HepG2 (cell line): ENCODE data around the gene SMARCD1. TPM values are rescaled to one million over a fixed set of nuclear protein-coding genes. Genes with fewer than 3 reads are reported as not detected.

Experiments
- CC2D1A ChIP-seq: sonication (generic); formaldehyde crosslinking; IDR thresholded peaks from 2 replicates; pipeline ENCODE4 v1.8.1; 2023; ENCODE audit warnings: mild to moderate bottlenecking, missing genetic modification reagents
- DMTF1 ChIP-seq: sonication (generic); formaldehyde crosslinking; IDR thresholded peaks from 2 replicates; pipeline ENCODE4 v1.4.0; 2020; ENCODE audit warnings: mild to moderate bottlenecking, missing genetic modification reagents
- GRHL1 ChIP-seq: sonication (generic); formaldehyde crosslinking; conservative IDR thresholded peaks from 2 replicates; pipeline ENCODE4 v1.8.0; 2022; ENCODE audit warnings: missing genetic modification reagents
- HMGXB4 ChIP-seq, 2 experiments: sonication (generic) in 1 of 2; formaldehyde crosslinking in 1 of 2; IDR thresholded peaks; 2 replicates each; pipeline versions ENCODE4 v1.4.0 to v1.6.1; 2018 to 2020; ENCODE audit warnings: missing genetic modification reagents in 2 of 2, borderline replicate concordance in 1 of 2, low read depth in 1 of 2, mild to moderate bottlenecking in 1 of 2, missing biosample characterization in 1 of 2
- HOXA3 ChIP-seq: sonication (generic); formaldehyde crosslinking; IDR thresholded peaks from 2 replicates; pipeline ENCODE4 v1.5.0; 2020; ENCODE audit warnings: missing genetic modification reagents
- NR3C1 ChIP-seq: sonication (generic); formaldehyde crosslinking; IDR thresholded peaks from 2 replicates; pipeline ENCODE4 v1.4.0; 2020; ENCODE audit warnings: missing genetic modification reagents
- PBX3 ChIP-seq: sonication (generic); formaldehyde crosslinking; IDR thresholded peaks from 2 replicates; pipeline ENCODE4 v1.8.1; 2023; ENCODE audit warnings: missing genetic modification reagents, inconsistent platforms, borderline replicate concordance
- SKIL ChIP-seq: sonication (generic); formaldehyde crosslinking; IDR thresholded peaks from 2 replicates; pipeline ENCODE4 v1.8.0; 2022; ENCODE audit warnings: missing genetic modification reagents, mild to moderate bottlenecking, moderate library complexity, borderline replicate concordance
- TOPORS ChIP-seq: sonication (generic); formaldehyde crosslinking; IDR thresholded peaks from 2 replicates; pipeline ENCODE4 v1.8.0; 2023; ENCODE audit warnings: mild to moderate bottlenecking, missing genetic modification reagents
- ZBTB34 ChIP-seq: sonication (generic); formaldehyde crosslinking; IDR thresholded peaks from 2 replicates; pipeline ENCODE4 v1.8.0; 2022; ENCODE audit warnings: mild to moderate bottlenecking, missing genetic modification reagents
- ZFP90 ChIP-seq: sonication (generic); formaldehyde crosslinking; IDR thresholded peaks from 2 replicates; pipeline ENCODE4 v1.8.0; 2022; ENCODE audit warnings: missing genetic modification reagents, mild to moderate bottlenecking, inconsistent platforms, borderline replicate concordance
- ZKSCAN8 ChIP-seq: IDR thresholded peaks from 2 replicates; pipeline ENCODE4 v1.6.1; 2016; ENCODE audit warnings: borderline replicate concordance, missing genetic modification reagents, missing compliant biosample characterization
- ZNF138 ChIP-seq: sonication (generic); formaldehyde crosslinking; IDR thresholded peaks from 2 replicates; pipeline ENCODE4 v1.5.0; 2020; ENCODE audit warnings: mild to moderate bottlenecking, low read depth, missing genetic modification reagents
- ZNF317 ChIP-seq: sonication (generic); formaldehyde crosslinking; IDR thresholded peaks from 2 replicates; pipeline ENCODE4 v1.5.0; 2020; ENCODE audit warnings: mild to moderate bottlenecking, missing genetic modification reagents
- polyA plus RNA-seq, 8 experiments: library from polyadenylated mRNA; depleted of rRNA in 3 of 8; stranded (reverse) in 7 of 8; unstranded in 1 of 8; fragments of >200 nt; fragmentation: Illumina TruSeq in 4 of 8; extraction: Trizol in 4 of 8; gene quantifications; 2 replicates each; pipeline versions ENCODE4 v1.2.1 to v1.2.3, GENCODE V29; 2011 to 2016; ENCODE audit warnings: low read depth in 4 of 8, missing spikeins in 1 of 8, mixed read lengths in 1 of 8; ENCODE audit not compliant: insufficient read depth in 1 of 8
- total RNA-seq, 5 experiments: library from RNA; depleted of rRNA; stranded (reverse); fragments of >200 nt; fragmentation: Illumina TruSeq; extraction: Trizol; gene quantifications; 2 replicates each; pipeline ENCODE4 v1.2.3, GENCODE V29; 2016; ENCODE audit warnings: low read depth in 1 of 5

The SMARCD1 gene
- total and polyA plus RNA-seq, 2 of the 13 experiments (the other 11 are each of a cell fraction or from before 2014, with no cell fraction given), result 51.7 to 54.6 TPM

- TF ChIP-seq DMTF1, result no peak
- TF ChIP-seq TOPORS, result no peak
- peak; percentile 48; the same call in 1 of the 2 replicates for TF ChIP-seq HOXA3 (CRISPR knock-in tag)
- no peak for TF ChIP-seq PBX3 (CRISPR knock-in tag)
- TF ChIP-seq ZNF138 (CRISPR knock-in tag), result no peak
- 0 out of 2 replicates have a peak, but pooled peaks have one; percentile 42 for TF ChIP-seq ZFP90 (CRISPR knock-in tag)
- peak; percentile 46; the same call in 1 of the 2 replicates for TF ChIP-seq ZKSCAN8
- TF ChIP-seq SKIL, result no peak; the same call in 1 of the 2 replicates
- TF ChIP-seq CC2D1A (CRISPR knock-in tag), result no peak
- no peak for TF ChIP-seq GRHL1 (CRISPR knock-in tag)
- TF ChIP-seq NR3C1 (CRISPR knock-in tag), result no peak
- TF ChIP-seq ZNF317, result 0 out of 2 replicates have a peak, but pooled peaks have one; percentile 9
- 0 out of 2 replicates have a peak, but pooled peaks have one; percentile 51 for TF ChIP-seq ZBTB34 (CRISPR knock-in tag)
- peak; percentile 85 to 89 for TF ChIP-seq HMGXB4 (CRISPR knock-in tag; IDR thresholded peaks at IDR 0.05; ENCODE audit: borderline replicate concordance in 1 of 2, low read depth in 1 of 2)
Observed at GRCh38 chr12:50074936-50075807, 10.0 kb upstream of the SMARCD1 start (continued).
